ENCODE results near the gene MMP14.
"Not testable (repeated sequence)": the region's sequence is repeated elsewhere in the genome, so short reads cannot be mapped to it uniquely, and the experiment has no call there.

The MMP14 gene

GRCh38 chr14:22843123-22843925, 6.9 kb downstream of the MMP14 start:
- Mint-ChIP-seq H3K36me3 (no peaks in the 10 kb centered on the region), H3K4me1 (ENCODE audit: low read depth) (peaks cover 3% of the 10 kb centered on the region), H3K27me3 (peaks cover 4% of the 10 kb centered on the region), H3K9me3 (ENCODE audit: low read depth) (no peaks in the 10 kb centered on the region), H3K27ac (no peak overlapping the region), H3K4me3 (no peak overlapping the region)

- Mint-ChIP-seq H3K9me3 (ENCODE audit: low read depth) (no peaks in the 10 kb centered on the region), H3K4me1 (ENCODE audit: low read depth) (no peaks in the 10 kb centered on the region), H3K4me3 (no peak overlapping the region), H3K36me3 (no peaks in the 10 kb centered on the region), H3K27me3 (peaks cover 3% of the 10 kb centered on the region), H3K27ac (no peak overlapping the region)
Measured at GRCh38 chr14:22844221-22845102, 8.1 kb downstream of the MMP14 start.

- no peaks in the 10 kb centered on the region for H3K36me3 Mint-ChIP-seq
- no peak overlapping the region for H3K4me3 Mint-ChIP-seq
- no peaks in the 10 kb centered on the region for H3K9me3 Mint-ChIP-seq (ENCODE audit: low read depth)
- H3K4me1 Mint-ChIP-seq (ENCODE audit: low read depth): no peaks in the 10 kb centered on the region
- H3K27ac Mint-ChIP-seq: no peak overlapping the region
- H3K27me3 Mint-ChIP-seq: peaks cover 3% of the 10 kb centered on the region
Measured at GRCh38 chr14:22845103-22845394, 8.7 kb downstream of the MMP14 start.

GRCh38 chr14:22845821-22846625, 9.6 kb downstream of the MMP14 start:
- Mint-ChIP-seq H3K27ac (no peak overlapping the region), H3K4me1 (ENCODE audit: low read depth) (no peaks in the 10 kb centered on the region), H3K4me3 (no peak overlapping the region), H3K9me3 (ENCODE audit: low read depth) (no peaks in the 10 kb centered on the region), H3K36me3 (no peaks in the 10 kb centered on the region), H3K27me3 (peaks cover 3% of the 10 kb centered on the region)

DNA sequence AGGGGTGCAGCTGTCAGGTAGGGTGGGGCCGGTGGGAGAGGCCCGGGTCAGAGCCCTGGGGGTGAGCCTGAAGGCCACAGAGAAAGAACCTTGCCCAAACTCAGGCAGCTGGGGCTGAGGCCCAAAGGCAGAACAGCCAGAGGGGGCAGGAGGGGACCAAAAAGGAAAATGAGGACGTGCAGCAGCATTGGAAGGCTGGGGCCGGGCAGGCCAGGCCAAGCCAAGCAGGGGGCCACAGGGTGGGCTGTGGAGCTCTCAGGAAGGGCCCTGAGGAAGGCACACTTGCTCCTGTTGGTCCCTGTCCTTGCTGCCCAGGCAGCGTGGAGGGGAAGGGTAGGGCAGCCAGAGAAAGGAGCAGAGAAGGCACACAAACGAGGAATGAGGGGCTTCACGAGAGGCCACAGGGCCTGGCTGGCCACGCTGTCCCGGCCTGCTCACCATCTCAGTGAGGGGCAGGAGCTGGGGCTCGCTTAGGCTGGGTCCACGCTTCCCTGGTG, 10.5 kb downstream of the MMP14 start:
- no peaks in the 10 kb centered on the region for H3K36me3 Mint-ChIP-seq
- H3K27me3 Mint-ChIP-seq: peaks cover 3% of the 10 kb centered on the region
- H3K27ac Mint-ChIP-seq: no peak overlapping the region
- no peak overlapping the region for H3K4me3 Mint-ChIP-seq
- H3K9me3 Mint-ChIP-seq (ENCODE audit: low read depth): no peaks in the 10 kb centered on the region
- H3K4me1 Mint-ChIP-seq (ENCODE audit: low read depth): no peaks in the 10 kb centered on the region

- H3K27ac Mint-ChIP-seq: no peak overlapping the region
- H3K27me3 Mint-ChIP-seq: peaks cover 3% of the 10 kb centered on the region
- peaks cover 1% of the 10 kb centered on the region for H3K4me1 Mint-ChIP-seq (ENCODE audit: low read depth)
- H3K4me3 Mint-ChIP-seq: no peak overlapping the region
- no peaks in the 10 kb centered on the region for H3K9me3 Mint-ChIP-seq (ENCODE audit: low read depth)
- H3K36me3 Mint-ChIP-seq: no peaks in the 10 kb centered on the region
Measured at GRCh38 chr14:22847661-22848341, 11.4 kb downstream of the MMP14 start.

DNA sequence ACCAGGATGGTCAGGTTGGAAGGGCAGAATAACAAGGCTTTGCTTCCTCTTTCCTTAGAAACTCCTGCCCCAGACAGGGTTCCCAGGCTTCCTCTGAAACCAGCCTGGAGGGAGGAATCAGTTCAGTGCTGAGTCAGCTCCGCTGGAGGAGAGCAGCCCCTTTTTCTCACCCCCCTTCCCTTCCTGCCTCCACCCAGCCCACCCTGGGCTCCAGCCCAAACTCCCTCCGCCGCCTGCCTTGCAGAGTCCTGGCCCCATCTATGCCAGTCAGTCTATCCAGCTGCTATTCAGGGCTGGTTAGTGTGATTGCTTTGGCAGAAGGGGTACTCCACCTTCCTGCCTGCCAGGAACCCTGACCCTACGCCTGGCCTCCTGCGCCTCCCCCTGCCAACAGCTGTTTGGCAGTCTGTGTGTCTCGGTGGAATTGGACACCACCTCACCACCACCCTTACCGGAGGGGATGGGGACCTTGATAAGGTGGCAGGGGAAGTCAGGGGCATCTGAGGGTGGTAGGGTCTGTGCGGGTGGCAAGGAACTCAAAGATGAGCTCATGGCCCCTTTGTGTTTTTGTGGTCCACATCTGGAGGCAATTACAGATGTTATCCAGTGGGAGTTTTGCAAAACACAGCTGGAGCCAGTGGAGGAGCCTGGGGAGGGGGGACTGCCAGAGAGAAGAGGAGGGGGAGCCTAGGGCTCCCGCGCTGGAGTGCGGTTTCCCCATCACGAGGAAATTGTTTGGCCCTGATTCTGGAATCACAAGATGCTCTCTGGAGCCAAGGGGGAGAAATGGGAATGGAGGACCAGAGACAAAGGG, 12.2 kb downstream of the MMP14 start:
- H3K36me3 Mint-ChIP-seq: no peaks in the 10 kb centered on the region
- no peaks in the 10 kb centered on the region for H3K9me3 Mint-ChIP-seq (ENCODE audit: low read depth)
- no peak overlapping the region for H3K4me3 Mint-ChIP-seq
- peaks cover 3% of the 10 kb centered on the region for H3K27me3 Mint-ChIP-seq
- peaks cover 3% of the 10 kb centered on the region for H3K4me1 Mint-ChIP-seq (ENCODE audit: low read depth)
- no peak overlapping the region for H3K27ac Mint-ChIP-seq

DNA sequence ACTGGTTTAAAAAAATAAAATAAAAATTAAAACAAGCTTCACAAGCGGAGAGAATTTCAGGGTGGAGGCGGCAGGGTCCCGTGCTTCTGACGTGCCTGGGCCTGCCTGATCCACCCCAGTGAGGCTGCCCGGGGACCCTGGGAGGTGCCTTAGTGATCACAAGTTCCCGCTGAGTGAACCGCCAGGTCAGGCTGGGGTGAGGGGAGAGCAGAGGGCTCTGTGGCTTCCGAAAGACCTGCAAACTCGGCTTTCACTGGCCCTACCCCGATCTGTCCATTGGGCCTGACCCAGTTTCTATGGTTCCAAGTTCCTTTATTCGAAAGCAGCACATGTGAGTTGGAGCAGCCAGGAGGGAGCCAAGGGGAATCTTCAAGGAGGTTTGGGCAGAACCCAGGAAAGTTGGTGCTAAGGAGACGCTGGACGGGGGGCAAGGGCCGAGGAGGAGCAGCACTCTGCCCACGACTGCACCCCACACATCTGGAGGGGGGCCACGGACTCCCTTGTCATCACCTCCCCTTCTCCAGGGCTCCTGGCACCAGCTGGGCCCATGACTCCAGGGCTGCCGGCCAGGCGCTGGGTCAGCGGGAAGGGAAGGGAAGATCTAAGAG, 12.9 kb downstream of the MMP14 start:
- H3K4me1 Mint-ChIP-seq (ENCODE audit: low read depth): peaks cover 3% of the 10 kb centered on the region
- H3K9me3 Mint-ChIP-seq (ENCODE audit: low read depth): no peaks in the 10 kb centered on the region
- no peaks in the 10 kb centered on the region for H3K36me3 Mint-ChIP-seq
- peaks cover 3% of the 10 kb centered on the region for H3K27me3 Mint-ChIP-seq
- H3K4me3 Mint-ChIP-seq: no peak overlapping the region
- no peak overlapping the region for H3K27ac Mint-ChIP-seq

DNA sequence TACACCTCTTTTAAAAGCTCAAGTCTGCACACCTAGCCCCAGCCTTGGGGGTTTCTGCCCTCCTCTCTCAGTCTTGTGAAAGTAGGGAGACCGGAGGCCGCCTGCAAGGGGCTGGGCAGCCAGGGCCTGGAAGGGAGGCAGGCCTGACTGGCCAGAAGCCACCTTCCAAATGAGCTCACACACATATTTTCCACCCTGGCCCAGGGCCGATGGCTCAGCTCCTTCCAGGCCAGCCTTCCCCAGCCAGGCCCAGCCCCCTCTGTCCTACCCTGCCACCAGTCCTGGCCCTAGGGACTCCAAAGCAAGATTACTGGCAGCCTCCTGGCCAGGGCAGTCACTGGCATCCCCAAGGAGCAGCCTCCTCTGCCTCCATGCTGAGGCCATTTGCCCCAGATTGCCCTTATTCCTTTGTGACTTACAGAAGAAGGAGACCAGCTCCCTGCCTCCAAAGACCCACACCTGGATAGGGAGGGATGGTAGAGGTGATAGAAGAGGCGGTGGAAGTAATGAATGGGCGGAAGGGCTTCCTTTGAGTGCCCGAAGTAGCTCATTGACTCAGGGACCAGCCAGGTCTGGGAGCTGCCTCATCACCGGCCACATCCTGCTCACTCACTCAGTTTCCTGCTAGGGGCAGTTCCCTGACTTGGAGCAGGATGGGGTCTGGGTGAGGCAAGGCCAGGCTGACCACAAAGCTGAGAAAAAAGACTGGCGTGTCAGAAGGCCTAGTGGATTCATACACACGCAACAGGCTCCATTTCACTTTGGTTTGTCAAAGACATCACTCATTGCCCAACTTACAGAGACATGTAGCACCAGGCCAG, 14.8 kb downstream of the MMP14 start:
- Mint-ChIP-seq H3K36me3 (peaks cover under 1% of the 10 kb centered on the region), H3K27ac (no peak overlapping the region), H3K4me3 (no peak overlapping the region), H3K9me3 (ENCODE audit: low read depth) (no peaks in the 10 kb centered on the region), H3K4me1 (ENCODE audit: low read depth) (peaks cover 9% of the 10 kb centered on the region), H3K27me3 (peaks cover 5% of the 10 kb centered on the region)

GRCh38 chr14:22852178-22852577, 15.8 kb downstream of the MMP14 start:
- not testable (repeated sequence) for H3K9me3 Mint-ChIP-seq (ENCODE audit: low read depth); H3K4me3 Mint-ChIP-seq; H3K36me3 Mint-ChIP-seq; H3K27ac Mint-ChIP-seq; H3K27me3 Mint-ChIP-seq
- peaks cover 12% of the 10 kb centered on the region for H3K4me1 Mint-ChIP-seq (ENCODE audit: low read depth)

- peaks cover 6% of the 10 kb centered on the region for H3K27me3 Mint-ChIP-seq
- peaks cover 14% of the 10 kb centered on the region for H3K4me1 Mint-ChIP-seq (ENCODE audit: low read depth)
- H3K27ac Mint-ChIP-seq: peak overlapping the region; percentile 61
- no peak overlapping the region for H3K4me3 Mint-ChIP-seq
- H3K36me3 Mint-ChIP-seq: peaks cover 3% of the 10 kb centered on the region
- no peaks in the 10 kb centered on the region for H3K9me3 Mint-ChIP-seq (ENCODE audit: low read depth)
Measured at GRCh38 chr14:22852599-22852939, 16.2 kb downstream of the MMP14 start.

DNA sequence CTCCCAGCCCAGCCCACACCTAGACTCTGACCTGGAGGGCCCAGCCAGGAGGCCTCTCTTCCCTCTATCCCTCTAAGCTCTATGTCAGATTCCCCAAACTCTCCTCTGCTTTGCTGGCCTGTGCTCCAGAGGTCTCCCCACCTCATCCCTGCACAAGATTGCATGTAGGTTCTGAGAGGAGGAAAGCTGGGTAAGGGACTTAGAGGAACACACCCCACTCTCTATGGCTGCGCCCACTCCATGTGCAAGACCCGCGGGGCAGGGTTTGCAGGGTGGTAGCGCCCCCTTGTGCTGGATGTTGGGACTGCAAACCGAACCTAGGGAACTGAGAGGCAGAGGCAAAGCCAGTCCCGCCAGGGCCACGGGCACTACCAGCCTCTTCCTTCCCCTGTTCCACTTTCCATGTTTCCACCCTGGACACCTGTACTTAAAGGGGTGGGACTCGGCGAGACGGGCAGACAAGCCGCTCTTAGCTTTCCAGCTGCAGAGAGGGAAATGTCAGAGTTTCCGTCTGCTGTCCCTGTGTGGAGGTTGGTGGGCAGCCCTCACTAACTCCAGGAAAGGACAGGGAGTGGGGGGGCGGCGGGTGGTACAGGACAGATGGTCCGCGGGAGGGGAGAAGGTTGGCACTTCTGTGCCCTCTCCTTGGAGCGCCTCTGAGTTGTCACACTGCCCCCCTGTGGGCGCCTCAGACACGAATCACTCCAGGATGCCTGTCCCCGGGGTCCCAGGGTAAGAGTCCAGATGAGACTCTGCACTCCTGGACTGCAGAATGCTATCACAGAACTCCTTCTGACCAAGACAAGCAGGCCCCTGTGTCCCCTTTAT, 16.8 kb downstream of the MMP14 start:
- Mint-ChIP-seq H3K9me3 (ENCODE audit: low read depth) (no peaks in the 10 kb centered on the region), H3K27ac (peak overlapping the region; percentile 61), H3K27me3 (peaks cover 4% of the 10 kb centered on the region), H3K4me3 (peak overlapping the region; percentile 82), H3K36me3 (peaks cover 3% of the 10 kb centered on the region), H3K4me1 (ENCODE audit: low read depth) (peaks cover 17% of the 10 kb centered on the region)

All from activated naive CD8-positive, alpha-beta T cell (primary cell).